HT-29 (cell line): Measurements from ENCODE around the gene ENOX1. TPM values are rescaled to one million over a fixed set of nuclear protein-coding genes. Genes with fewer than 3 reads are reported as not detected.

ENCODE experiments used
- DNase-seq: peaks from one replicate; pipeline ENCODE4 v3.0.0-alpha.2; 2015; ENCODE audit warnings: low spot score
- total RNA-seq: library from RNA; depleted of rRNA; stranded (reverse); fragments of >200 nt; shearing (Covaris generic); gene quantifications from 2 replicates; pipeline ENCODE4 v1.2.3, GENCODE V29; 2014

ENOX1 gene
- total RNA-seq, 1 experiment from 2014 or later: 0.10 TPM

GRCh38 chr13:43258771-43259170 lies 528.0 kb downstream of the ENOX1 start:
- DNase-seq: no peak

- DNase-seq: no peak
Measured at GRCh38 chr13:43257765-43258164, 529.0 kb downstream of the ENOX1 start.

- DNase-seq: no peak
Measured at GRCh38 chr13:43251961-43252360, 534.8 kb downstream of the ENOX1 start.

- DNase-seq: no peak
Measured at GRCh38 chr13:43246382-43246781, 540.4 kb downstream of the ENOX1 start.

- no peak for DNase-seq
Measured at GRCh38 chr13:43245374-43245964, 541.3 kb downstream of the ENOX1 start.

GRCh38 chr13:43244481-43244880 lies 542.3 kb downstream of the ENOX1 start:
- no peak for DNase-seq

- no peak for DNase-seq
Measured at GRCh38 chr13:43243711-43244110, 543.1 kb downstream of the ENOX1 start.

GRCh38 chr13:43242040-43242439 lies 544.7 kb downstream of the ENOX1 start:
- DNase-seq: no peak

- DNase-seq: no peak
Measured at GRCh38 chr13:43240278-43240677, 546.5 kb downstream of the ENOX1 start.

- DNase-seq: no peak
Measured at GRCh38 chr13:43239275-43239840, 547.4 kb downstream of the ENOX1 start.

- DNase-seq: no peak
Measured at GRCh38 chr13:43238341-43239083, 548.3 kb downstream of the ENOX1 start.

GRCh38 chr13:43237616-43238015 lies 549.2 kb downstream of the ENOX1 start:
- DNase-seq: no peak

- DNase-seq: no peak
Measured at GRCh38 chr13:43235028-43235427, 551.7 kb downstream of the ENOX1 start.

- DNase-seq: no peak
Measured at GRCh38 chr13:43232873-43233265, 553.9 kb downstream of the ENOX1 start.

GRCh38 chr13:43232144-43232872 lies 554.5 kb downstream of the ENOX1 start:
- no peak for DNase-seq

GRCh38 chr13:43230989-43231388 lies 555.8 kb downstream of the ENOX1 start:
- DNase-seq: no peak

- DNase-seq: no peak
Measured at GRCh38 chr13:43229506-43229905, 557.3 kb downstream of the ENOX1 start.

- DNase-seq: no peak
Measured at GRCh38 chr13:43227721-43228120, 559.1 kb downstream of the ENOX1 start.

- no peak for DNase-seq
Measured at GRCh38 chr13:43223216-43223615, 563.6 kb downstream of the ENOX1 start.

- no peak for DNase-seq
Measured at GRCh38 chr13:43222086-43222485, 564.7 kb downstream of the ENOX1 start.

- DNase-seq: no peak
Measured at GRCh38 chr13:43221611-43222010, 565.2 kb downstream of the ENOX1 start.

- DNase-seq: no peak
Measured at GRCh38 chr13:43220873-43221595, 565.7 kb downstream of the ENOX1 start.
